HL-60 (cell line): Measurements from ENCODE around the gene ABCA1.

Source experiments
- GABPA ChIP-seq: IDR thresholded peaks from 2 replicates; pipeline ENCODE4 v1.6.1; 2012; ENCODE audit warnings: low read depth
- POLR2AphosphoS5 ChIP-seq: IDR thresholded peaks from 2 replicates; pipeline ENCODE4 v1.6.1; 2012; ENCODE audit warnings: low read depth
- TF ChIP-seq, protein P1 (sequence below): IDR thresholded peaks from one replicate; pipeline ENCODE4 v1.5.1; 2011; ENCODE audit warnings: low read length, control low read depth, inconsistent platforms; ENCODE audit not compliant: insufficient read depth
- TF ChIP-seq, protein P2 (sequence below): IDR thresholded peaks from 2 replicates; pipeline ENCODE4 v1.6.1; 2012; ENCODE audit warnings: low read depth; ENCODE audit not compliant: insufficient replicate concordance

- no peak for TF ChIP-seq POLR2AphosphoS5
- TF ChIP-seq, protein P1, sequence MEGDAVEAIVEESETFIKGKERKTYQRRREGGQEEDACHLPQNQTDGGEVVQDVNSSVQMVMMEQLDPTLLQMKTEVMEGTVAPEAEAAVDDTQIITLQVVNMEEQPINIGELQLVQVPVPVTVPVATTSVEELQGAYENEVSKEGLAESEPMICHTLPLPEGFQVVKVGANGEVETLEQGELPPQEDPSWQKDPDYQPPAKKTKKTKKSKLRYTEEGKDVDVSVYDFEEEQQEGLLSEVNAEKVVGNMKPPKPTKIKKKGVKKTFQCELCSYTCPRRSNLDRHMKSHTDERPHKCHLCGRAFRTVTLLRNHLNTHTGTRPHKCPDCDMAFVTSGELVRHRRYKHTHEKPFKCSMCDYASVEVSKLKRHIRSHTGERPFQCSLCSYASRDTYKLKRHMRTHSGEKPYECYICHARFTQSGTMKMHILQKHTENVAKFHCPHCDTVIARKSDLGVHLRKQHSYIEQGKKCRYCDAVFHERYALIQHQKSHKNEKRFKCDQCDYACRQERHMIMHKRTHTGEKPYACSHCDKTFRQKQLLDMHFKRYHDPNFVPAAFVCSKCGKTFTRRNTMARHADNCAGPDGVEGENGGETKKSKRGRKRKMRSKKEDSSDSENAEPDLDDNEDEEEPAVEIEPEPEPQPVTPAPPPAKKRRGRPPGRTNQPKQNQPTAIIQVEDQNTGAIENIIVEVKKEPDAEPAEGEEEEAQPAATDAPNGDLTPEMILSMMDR, result no peak
- TF ChIP-seq, protein P2, sequence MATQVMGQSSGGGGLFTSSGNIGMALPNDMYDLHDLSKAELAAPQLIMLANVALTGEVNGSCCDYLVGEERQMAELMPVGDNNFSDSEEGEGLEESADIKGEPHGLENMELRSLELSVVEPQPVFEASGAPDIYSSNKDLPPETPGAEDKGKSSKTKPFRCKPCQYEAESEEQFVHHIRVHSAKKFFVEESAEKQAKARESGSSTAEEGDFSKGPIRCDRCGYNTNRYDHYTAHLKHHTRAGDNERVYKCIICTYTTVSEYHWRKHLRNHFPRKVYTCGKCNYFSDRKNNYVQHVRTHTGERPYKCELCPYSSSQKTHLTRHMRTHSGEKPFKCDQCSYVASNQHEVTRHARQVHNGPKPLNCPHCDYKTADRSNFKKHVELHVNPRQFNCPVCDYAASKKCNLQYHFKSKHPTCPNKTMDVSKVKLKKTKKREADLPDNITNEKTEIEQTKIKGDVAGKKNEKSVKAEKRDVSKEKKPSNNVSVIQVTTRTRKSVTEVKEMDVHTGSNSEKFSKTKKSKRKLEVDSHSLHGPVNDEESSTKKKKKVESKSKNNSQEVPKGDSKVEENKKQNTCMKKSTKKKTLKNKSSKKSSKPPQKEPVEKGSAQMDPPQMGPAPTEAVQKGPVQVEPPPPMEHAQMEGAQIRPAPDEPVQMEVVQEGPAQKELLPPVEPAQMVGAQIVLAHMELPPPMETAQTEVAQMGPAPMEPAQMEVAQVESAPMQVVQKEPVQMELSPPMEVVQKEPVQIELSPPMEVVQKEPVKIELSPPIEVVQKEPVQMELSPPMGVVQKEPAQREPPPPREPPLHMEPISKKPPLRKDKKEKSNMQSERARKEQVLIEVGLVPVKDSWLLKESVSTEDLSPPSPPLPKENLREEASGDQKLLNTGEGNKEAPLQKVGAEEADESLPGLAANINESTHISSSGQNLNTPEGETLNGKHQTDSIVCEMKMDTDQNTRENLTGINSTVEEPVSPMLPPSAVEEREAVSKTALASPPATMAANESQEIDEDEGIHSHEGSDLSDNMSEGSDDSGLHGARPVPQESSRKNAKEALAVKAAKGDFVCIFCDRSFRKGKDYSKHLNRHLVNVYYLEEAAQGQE, result no peak
- no peak for TF ChIP-seq GABPA
These were observed 41.9 kb downstream of the ABCA1 start for GRCh38 chr9:104885818-104886709.
